ENCODE measurements around the gene HS1BP3. TPM values are rescaled to one million over a fixed set of nuclear protein-coding genes. Genes with fewer than 3 reads are reported as not detected.

The HS1BP3 gene
- total and polyA plus RNA-seq, 2 of the 13 experiments (the other 11 are each of a cell fraction or from before 2014, with no cell fraction given), result 15.2 to 22.0 TPM

- in situ Hi-C loops (cut with HindIII; ENCODE audit: extremely low pct_ligation_motif_present, low pct_unique_long_range_greater_than_20kb), result no loop called here
- 0 out of 2 replicates have a peak, but pooled peaks have one; percentile 72 for TF ChIP-seq HIVEP1 (CRISPR knock-in tag; IDR thresholded peaks at IDR 0.05)
- no peak for TF ChIP-seq NRL (CRISPR knock-in tag; IDR thresholded peaks at IDR 0.05; ENCODE audit: borderline replicate concordance)
- TF ChIP-seq ZNF569 (CRISPR knock-in tag; IDR thresholded peaks at IDR 0.05; ENCODE audit: borderline replicate concordance), result no peak
- TF ChIP-seq ZNF501 (CRISPR knock-in tag; IDR thresholded peaks at IDR 0.05), result no peak
- TF ChIP-seq ARNT2 (CRISPR knock-in tag; IDR thresholded peaks at IDR 0.05; ENCODE audit: low read depth), result 0 out of 2 replicates have a peak, but pooled peaks have one; percentile 38
- TF ChIP-seq NFATC3 (CRISPR knock-in tag; IDR thresholded peaks at IDR 0.05), result no peak
- no peak for TF ChIP-seq ZMAT5 (CRISPR knock-in tag; IDR thresholded peaks at IDR 0.05; ENCODE audit: borderline replicate concordance, low read depth)
- TF ChIP-seq HNF4A (CRISPR knock-in tag; IDR thresholded peaks at IDR 0.05), result peak; percentile 61; the same call in 1 of the 2 replicates
- no peak for TF ChIP-seq ZNF30 (CRISPR knock-in tag; IDR thresholded peaks at IDR 0.05)
- no peak for TF ChIP-seq ZNF143 (CRISPR knock-in tag; IDR thresholded peaks at IDR 0.05)
- TF ChIP-seq CEBPG (CRISPR knock-in tag; IDR thresholded peaks at IDR 0.05), result no peak
- TF ChIP-seq CBX5 (CRISPR knock-in tag; IDR thresholded peaks at IDR 0.05; ENCODE audit: borderline replicate concordance), result no peak
- TF ChIP-seq SIN3A (IDR thresholded peaks at IDR 0.05; ENCODE audit: borderline replicate concordance, low read depth, low read length), result peak; percentile 27; the same call in 1 of the 2 replicates
- TF ChIP-seq ZNF674 (CRISPR knock-in tag; IDR thresholded peaks at IDR 0.05; ENCODE audit: low read depth), result no peak
- peak; percentile 32; the same call in 1 of the 2 replicates for TF ChIP-seq ZNF232 (CRISPR knock-in tag; IDR thresholded peaks at IDR 0.05; ENCODE audit: borderline replicate concordance)
- TF ChIP-seq ZBTB44 (CRISPR knock-in tag; IDR thresholded peaks at IDR 0.05), result no peak
- TF ChIP-seq KDM3A (CRISPR knock-in tag; IDR thresholded peaks at IDR 0.05; ENCODE audit: low read depth), result no peak
- no peak for TF ChIP-seq FOXO1 (CRISPR knock-in tag; IDR thresholded peaks at IDR 0.05)
These were observed 81.3 kb downstream of the HS1BP3 start for GRCh38 chr2:20569464-20570223.

More at GRCh38 chr2:20569464-20570223, 81.3 kb downstream of the HS1BP3 start:
- ATAC-seq (peak; percentile 67), DNase-seq (ENCODE audit: low spot score) (no peak), FAIRE-seq (peak; percentile 28)
- ChIA-PET CTCF (ENCODE audit: low intra/inter-chr PET ratio, low total read pairs) (no interaction called here), POLR2A (interaction anchor here (1.3 to 36.8 kb wide), 7 partner anchors 9 to 123 kb away, joined by 6 to 1537 read pairs (median 13); partner anchors contain the start of gene RHOB)
- Histone ChIP-seq H3K36me3 (replicated peaks in 1 of 2; ENCODE audit: control insufficient read depth in 1 of 2, insufficient read depth in 2 of 2, low read length in 2 of 2) (no peaks in the 10 kb centered on the region), H3K27ac (ENCODE audit: extremely low read length, insufficient read depth, low read length) (peak overlapping the region; percentile 49), H4K20me1 (ENCODE audit: insufficient read depth, low read length) (no peaks in the 10 kb centered on the region), H3K79me2 (ENCODE audit: insufficient read depth, low read length) (no peaks in the 10 kb centered on the region), H3K27me3 (ENCODE audit: control insufficient read depth in 1 of 2, insufficient read depth in 2 of 2, low read length in 2 of 2) (no peaks in the 10 kb centered on the region), H3K4me1 (ENCODE audit: insufficient read depth, low read length) (peaks cover 99% of the 10 kb centered on the region), H3K9ac (ENCODE audit: insufficient read depth, low read depth, low read length) (peak overlapping the region; percentile 29), H3K4me2 (ENCODE audit: low read depth, low read length) (no peak overlapping the region), H3K4me3 (replicated peaks in 1 of 3; ENCODE audit: insufficient read depth in 1 of 3, low read depth in 2 of 3, low read length in 3 of 3) (no peak overlapping the region), H2AFZ (ENCODE audit: low read length) (no peak overlapping the region), H3K9me3 (ENCODE audit: low read length) (no peaks in the 10 kb centered on the region)
- BruUV-seq (replicated peaks), result no TSS peak
- intact Hi-C loops (cut with micrococcal nuclease; ENCODE audit: unreplicated experiment), result no loop called here
- 36% methylated on average over 7 of the region's 7 CpGs for WGBS (ENCODE audit: low lambda C conversion rate)

Measured in HepG2 (cell line).